T-helper 22 cell (primary cell): Measurements from ENCODE around the gene MASP1.

Experiments used
- DNase-seq: peaks from one replicate; pipeline ENCODE4 v3.0.0-alpha.2; 2020; ENCODE audit warnings: low read depth

The MASP1 gene

GRCh38 chr3:187186375-187186774 lies 105.2 kb downstream of the MASP1 start:
- DNase-seq: no peak

GRCh38 chr3:187185759-187186158 lies 105.8 kb downstream of the MASP1 start:
- no peak for DNase-seq
